ENCODE results near the gene BEGAIN.
"Not testable (repeated sequence)": the region's sequence is repeated elsewhere in the genome, so short reads cannot be mapped to it uniquely, and the experiment has no call there.

BEGAIN gene

GRCh38 chr14:100506053-100506452 lies 81.2 kb downstream of the BEGAIN start:
- not testable (repeated sequence) for DNase-seq (ENCODE audit: low read depth)

GRCh38 chr14:100504372-100505078 lies 82.7 kb downstream of the BEGAIN start:
- no peak for DNase-seq (ENCODE audit: low read depth)

- no peak for DNase-seq (ENCODE audit: low read depth)
These were observed 84.0 kb downstream of the BEGAIN start for GRCh38 chr14:100503251-100503650.

- DNase-seq (ENCODE audit: low read depth) = no peak
These were observed 84.5 kb downstream of the BEGAIN start for GRCh38 chr14:100502622-100503220.

- no peak for DNase-seq (ENCODE audit: low read depth)
These were observed 87.1 kb downstream of the BEGAIN start for GRCh38 chr14:100500128-100500527.

- DNase-seq (ENCODE audit: low read depth) = no peak
These were observed 89.1 kb downstream of the BEGAIN start for GRCh38 chr14:100498068-100498467.

GRCh38 chr14:100495917-100496316 lies 91.3 kb downstream of the BEGAIN start:
- no peak for DNase-seq (ENCODE audit: low read depth)

GRCh38 chr14:100494645-100495044 lies 92.6 kb downstream of the BEGAIN start:
- no peak for DNase-seq (ENCODE audit: low read depth)

- DNase-seq (ENCODE audit: low read depth) = no peak
These were observed 97.0 kb downstream of the BEGAIN start for GRCh38 chr14:100490252-100490651.

GRCh38 chr14:100488057-100488456 lies 99.2 kb downstream of the BEGAIN start:
- no peak for DNase-seq (ENCODE audit: low read depth)

GRCh38 chr14:100487304-100487703 lies 99.9 kb downstream of the BEGAIN start:
- DNase-seq (ENCODE audit: low read depth) = no peak
